AG09319 (cell line): ENCODE measurements around the gene RRAD.
A peak's percentile ranks its signal among the peaks of the same experiment; 100 is the strongest.
"Not testable (repeated sequence)": the region's sequence is repeated elsewhere in the genome, so short reads cannot be mapped to it uniquely, and the experiment has no call there.

Experiments
- DNase-seq: peaks from one replicate; pipeline ENCODE4 v3.0.0-alpha.2; 2010; ENCODE audit warnings: low read depth; ENCODE audit errors: extremely low read depth
- CTCF ChIP-seq: IDR thresholded peaks from 2 replicates; pipeline ENCODE4 v1.5.1; 2011; ENCODE audit warnings: low read depth, mild to moderate bottlenecking, inconsistent platforms, low read length, moderate library complexity

Gene RRAD

GRCh38 chr16:66961914-66962313 is 36.6 kb upstream of the RRAD start:
- no peak for DNase-seq
- TF ChIP-seq CTCF, result no peak

GRCh38 chr16:66961065-66961744 is 35.9 kb upstream of the RRAD start, which contains the start of gene CES3:
Gene CES3 (plus strand): TSS chr16:66961266. CDS start chr16:66961308, 42 bp downstream.
- peak; percentile 72 for TF ChIP-seq CTCF
- DNase-seq, result peak; percentile 10

GRCh38 chr16:66960270-66960669 is 34.9 kb upstream of the RRAD start:
- no peak for TF ChIP-seq CTCF

GRCh38 chr16:66959704-66960161 is 34.4 kb upstream of the RRAD start:
- no peak for TF ChIP-seq CTCF
- DNase-seq, result no peak

More at GRCh38 chr16:66960270-66960669, 34.9 kb upstream of the RRAD start:
- no peak for DNase-seq

- TF ChIP-seq CTCF, result no peak
- no peak for DNase-seq
Observed at GRCh38 chr16:66958857-66959703, 33.7 kb upstream of the RRAD start.

GRCh38 chr16:66956154-66956457 is 30.8 kb upstream of the RRAD start:
- DNase-seq, result not testable (repeated sequence)

GRCh38 chr16:66955363-66956153 is 30.2 kb upstream of the RRAD start:
- DNase-seq, result not testable (repeated sequence)
